Osteocyte (in vitro differentiated cells): ENCODE data around the gene EGF. TPM values are rescaled to one million over a fixed set of nuclear protein-coding genes. Genes with fewer than 3 reads are reported as not detected.

ENCODE experiments used
- DNase-seq: peaks from one replicate; pipeline ENCODE4 v3.0.0; 2021; ENCODE audit warnings: mixed read lengths; ENCODE audit not compliant: unreplicated experiment; ENCODE audit errors: extremely low spot score
- H3K27ac Mint-ChIP-seq: one replicate; pipeline ENCODE4 v1.8.0; 2021; ENCODE audit warnings: mild to moderate bottlenecking, mixed read lengths; ENCODE audit not compliant: unreplicated experiment
- H3K27me3 Mint-ChIP-seq: one replicate; pipeline ENCODE4 v1.8.0; 2021; ENCODE audit warnings: mixed read lengths; ENCODE audit not compliant: unreplicated experiment
- H3K36me3 Mint-ChIP-seq: one replicate; pipeline ENCODE4 v1.8.0; 2021; ENCODE audit warnings: mixed read lengths; ENCODE audit not compliant: unreplicated experiment
- H3K4me1 Mint-ChIP-seq: one replicate; pipeline ENCODE4 v1.8.0; 2021; ENCODE audit warnings: mixed read lengths; ENCODE audit not compliant: unreplicated experiment
- H3K4me3 Mint-ChIP-seq: one replicate; pipeline ENCODE4 v1.8.0; 2021; ENCODE audit warnings: mild to moderate bottlenecking, moderate library complexity, mixed read lengths; ENCODE audit not compliant: unreplicated experiment
- H3K9me3 Mint-ChIP-seq: one replicate; pipeline ENCODE4 v1.8.0; 2021; ENCODE audit warnings: mixed read lengths; ENCODE audit not compliant: unreplicated experiment
- CTCF ChIP-seq: fragments of 200-600 bp; sonication (generic); IDR thresholded peaks from 2 replicates; pipeline ENCODE4 v1.5.0; 2021; ENCODE audit warnings: antibody characterized with exemption, mild to moderate bottlenecking, moderate library complexity
- total RNA-seq: library from RNA; stranded (reverse); gene quantifications from 2 replicates; pipeline ENCODE4 v1.2.1, GENCODE V29; 2021

EGF gene
- total RNA-seq, 1 donor from 2014 or later = not detected

- H3K4me1 Mint-ChIP-seq = peaks cover 7% of the 10 kb centered on the region
- H3K4me3 Mint-ChIP-seq = no peak overlapping the region
- H3K9me3 Mint-ChIP-seq = no peaks in the 10 kb centered on the region
- H3K36me3 Mint-ChIP-seq = no peaks in the 10 kb centered on the region
- no peak overlapping the region for H3K27ac Mint-ChIP-seq
- peaks cover 4% of the 10 kb centered on the region for H3K27me3 Mint-ChIP-seq
- TF ChIP-seq CTCF = no peak
- no peak for DNase-seq
These were observed 1.6 kb downstream of the EGF start for GRCh38 chr4:109914322-109914721.

GRCh38 chr4:109915385-109916026 lies 2.8 kb downstream of the EGF start:
- peaks cover 4% of the 10 kb centered on the region for H3K27me3 Mint-ChIP-seq
- no peak for TF ChIP-seq CTCF
- no peak overlapping the region for H3K4me3 Mint-ChIP-seq
- no peaks in the 10 kb centered on the region for H3K36me3 Mint-ChIP-seq
- H3K9me3 Mint-ChIP-seq = no peaks in the 10 kb centered on the region
- H3K27ac Mint-ChIP-seq = no peak overlapping the region
- no peak for DNase-seq
- peaks cover 7% of the 10 kb centered on the region for H3K4me1 Mint-ChIP-seq

GRCh38 chr4:109916027-109916409 lies 3.3 kb downstream of the EGF start:
- no peak for TF ChIP-seq CTCF
- H3K4me3 Mint-ChIP-seq = no peak overlapping the region
- H3K9me3 Mint-ChIP-seq = no peaks in the 10 kb centered on the region
- DNase-seq = no peak
- H3K27me3 Mint-ChIP-seq = peaks cover 4% of the 10 kb centered on the region
- no peak overlapping the region for H3K27ac Mint-ChIP-seq
- H3K4me1 Mint-ChIP-seq = peaks cover 7% of the 10 kb centered on the region
- H3K36me3 Mint-ChIP-seq = no peaks in the 10 kb centered on the region

DNA sequence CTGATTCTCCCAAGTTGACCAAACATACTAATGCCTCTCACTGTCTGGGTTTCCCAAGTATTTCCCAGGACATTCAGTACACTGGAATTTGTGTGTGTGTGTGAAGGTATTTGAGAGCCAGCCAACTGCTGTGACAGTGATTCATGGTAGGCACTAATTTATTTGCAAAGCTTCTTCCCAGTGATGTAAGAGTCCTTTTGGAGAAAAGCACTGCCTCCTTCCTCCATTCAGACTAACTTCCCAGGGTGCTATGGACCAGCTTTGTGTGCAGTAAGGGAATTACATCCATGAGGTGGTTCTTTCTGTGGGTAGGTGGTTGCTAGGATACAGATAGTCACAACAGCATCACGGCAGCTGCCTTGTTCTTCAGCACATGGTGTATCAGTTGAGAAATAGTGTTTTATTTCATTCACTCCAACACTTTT lies 8.7 kb downstream of the EGF start:
- H3K4me1 Mint-ChIP-seq = peaks cover 3% of the 10 kb centered on the region
- H3K9me3 Mint-ChIP-seq = no peaks in the 10 kb centered on the region
- no peak overlapping the region for H3K4me3 Mint-ChIP-seq
- H3K27ac Mint-ChIP-seq = peak overlapping the region; percentile 20
- H3K27me3 Mint-ChIP-seq = no peaks in the 10 kb centered on the region
- no peak for TF ChIP-seq CTCF
- DNase-seq = no peak
- no peaks in the 10 kb centered on the region for H3K36me3 Mint-ChIP-seq

DNA sequence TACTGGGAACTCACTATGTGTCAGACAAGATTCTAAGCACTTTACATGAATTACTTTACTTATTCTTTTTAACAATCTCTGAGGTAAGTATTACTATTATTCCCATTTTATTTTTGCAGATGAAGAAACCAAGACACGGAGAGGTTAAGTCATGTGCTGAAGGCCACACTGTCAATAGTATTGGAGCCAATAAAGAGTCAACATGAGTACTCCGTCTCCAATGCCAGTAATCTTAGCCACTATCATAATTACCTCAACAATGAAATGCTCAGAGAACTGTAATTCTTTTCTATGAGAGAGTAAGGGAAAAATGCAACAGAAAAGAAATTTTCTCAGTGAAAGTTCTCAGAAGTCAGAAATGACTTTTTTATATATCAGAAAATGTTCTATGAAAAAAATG lies 12.7 kb downstream of the EGF start:
- no peak overlapping the region for H3K4me3 Mint-ChIP-seq
- no peak for TF ChIP-seq CTCF
- H3K4me1 Mint-ChIP-seq = peaks cover 3% of the 10 kb centered on the region
- no peak overlapping the region for H3K27ac Mint-ChIP-seq
- no peaks in the 10 kb centered on the region for H3K9me3 Mint-ChIP-seq
- H3K27me3 Mint-ChIP-seq = peaks cover 2% of the 10 kb centered on the region
- DNase-seq = no peak
- no peaks in the 10 kb centered on the region for H3K36me3 Mint-ChIP-seq
